ENCODE data around the gene P2RY12.

Gene P2RY12

GRCh38 chr3:151305060-151305774 is 79.3 kb downstream of the P2RY12 start:
- peak; percentile 97 for DNase-seq

DNA sequence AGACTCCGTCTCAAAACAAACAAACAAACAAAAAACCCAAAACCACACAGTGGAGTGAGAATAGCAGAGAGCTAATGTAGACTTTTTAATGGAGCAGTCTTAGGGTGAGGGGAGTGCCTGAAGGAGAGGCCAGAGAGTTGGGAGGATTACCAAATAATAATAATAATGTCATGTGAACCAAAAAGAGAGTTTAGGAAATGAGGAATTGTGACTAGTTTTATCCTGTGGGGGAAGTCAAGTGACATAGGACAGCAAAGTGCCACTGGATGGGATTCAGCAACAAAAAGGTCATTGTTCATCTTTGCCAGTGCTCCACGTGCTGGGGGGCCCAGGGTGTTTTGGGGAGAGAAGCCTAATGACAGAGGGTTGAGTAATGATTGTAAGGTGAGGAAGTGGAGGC is 80.8 kb downstream of the P2RY12 start:
- DNase-seq = no peak

GRCh38 chr3:151301787-151302186 is 82.8 kb downstream of the P2RY12 start:
- peak; percentile 65 for DNase-seq

DNA sequence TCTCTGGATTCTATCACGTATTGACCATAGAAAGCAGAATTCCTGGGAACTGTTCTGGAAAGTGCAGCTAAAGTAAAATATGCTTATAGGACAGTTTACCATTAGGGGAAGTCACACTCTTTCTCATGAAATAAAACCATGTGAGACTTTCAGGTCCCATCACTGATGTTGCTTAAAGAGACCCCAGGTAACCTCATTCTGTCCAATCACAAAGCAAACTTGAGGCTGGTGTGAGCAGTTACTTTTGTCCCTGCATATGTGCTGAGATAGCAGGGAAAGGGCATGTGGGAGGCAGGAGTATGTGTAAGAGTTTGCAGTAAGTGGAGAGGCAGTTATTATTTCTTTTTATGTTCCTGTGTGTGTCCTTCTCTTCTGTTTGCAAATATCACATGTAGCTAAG is 84.0 kb downstream of the P2RY12 start:
- DNase-seq = no peak

GRCh38 chr3:151299006-151299405 is 85.5 kb downstream of the P2RY12 start:
- DNase-seq = no peak

DNA sequence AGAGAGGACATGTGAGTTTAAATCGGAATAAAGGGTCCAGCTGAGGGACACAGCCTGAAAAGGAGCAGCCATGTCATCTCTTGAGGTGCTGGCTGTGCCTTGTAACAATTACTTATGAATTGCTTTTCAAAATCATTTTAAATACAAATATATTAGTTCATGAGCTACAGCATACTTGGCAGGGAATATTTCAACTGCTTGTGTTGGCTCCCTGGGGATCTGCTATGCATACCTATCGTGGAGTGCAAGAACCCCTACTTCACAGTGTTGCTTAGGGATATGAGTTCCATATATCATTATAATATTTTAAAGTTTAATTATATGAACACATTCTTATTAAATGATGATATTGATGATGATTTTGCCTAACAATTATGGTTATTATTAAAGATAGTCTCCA is 87.1 kb downstream of the P2RY12 start:
- DNase-seq = no peak

DNA sequence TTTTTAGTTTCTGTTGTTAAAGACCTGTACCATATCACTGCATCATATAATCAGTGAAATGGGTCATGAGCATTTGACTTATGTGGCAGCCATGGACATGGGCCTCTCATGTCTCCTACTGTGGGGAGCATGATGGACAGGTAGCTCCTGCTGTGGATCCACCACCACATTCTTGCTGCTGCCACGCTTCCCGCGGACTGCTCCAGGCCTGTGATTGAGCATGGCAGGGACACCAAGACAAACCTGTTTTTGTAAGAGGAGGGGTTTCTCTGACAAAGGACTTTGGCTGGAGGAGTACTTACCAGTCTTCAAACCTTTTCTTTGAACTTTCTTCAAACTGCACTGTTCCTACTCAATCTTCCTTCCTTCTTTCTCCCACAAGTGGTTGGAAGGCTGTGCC is 88.3 kb downstream of the P2RY12 start:
- no peak for DNase-seq

DNA sequence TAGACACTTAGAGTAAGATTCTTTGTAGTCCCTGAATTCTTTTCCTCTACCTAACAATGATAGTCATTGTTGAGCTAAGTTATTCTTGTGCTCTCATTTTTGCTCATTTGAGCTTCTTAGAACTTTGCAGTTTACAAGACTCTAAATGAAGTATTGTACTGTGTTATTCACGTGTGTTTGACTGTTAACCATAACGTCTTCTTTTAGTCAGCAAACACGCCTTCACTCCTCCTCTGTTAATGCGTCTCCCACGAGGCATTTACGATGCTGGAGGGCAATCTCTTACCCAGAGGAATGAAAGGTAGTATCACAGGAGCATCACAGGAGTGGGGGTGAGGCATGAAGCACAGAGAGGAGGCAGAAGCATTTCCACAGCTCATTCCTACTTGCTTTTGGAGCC is 91.4 kb downstream of the P2RY12 start:
- no peak for DNase-seq

DNA sequence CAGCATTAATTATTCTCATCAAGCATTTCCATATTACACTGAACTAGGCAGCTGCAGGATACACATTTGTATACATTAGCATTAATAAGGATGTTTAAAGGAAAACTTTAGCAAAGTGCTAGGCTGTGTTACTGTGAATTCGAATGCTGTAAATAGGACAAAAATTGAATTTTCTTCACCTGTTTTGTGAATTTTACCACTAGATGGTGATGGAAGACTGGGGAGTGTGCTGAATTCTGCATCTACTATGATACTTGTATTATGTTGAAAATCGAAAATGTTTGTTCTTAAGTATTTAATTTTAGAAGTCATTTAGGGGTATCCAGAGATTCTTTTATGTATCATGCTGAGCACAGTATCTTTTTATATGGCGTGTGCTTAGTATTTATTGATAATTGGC is 93.9 kb downstream of the P2RY12 start:
- DNase-seq = no peak

- DNase-seq = no peak
These were observed 95.1 kb downstream of the P2RY12 start for GRCh38 chr3:151289445-151289844.

All from NCI-H226 (cell line).